MM.1S (cell line): ENCODE results near the gene PLAGL1.

Experiments used
- EZH2phosphoT487 ChIP-seq: fragments of 300-600 bp; sonication (generic); IDR thresholded peaks from 2 replicates; pipeline ENCODE4 v1.6.1; 2018; ENCODE audit warnings: antibody characterized with exemption, low read length
- TF ChIP-seq, protein P1 (sequence below): fragments of 300-600 bp; sonication (generic); IDR thresholded peaks from 2 replicates; pipeline ENCODE4 v1.5.1; 2016; ENCODE audit warnings: antibody characterized with exemption, low read length, mixed read lengths

DNA sequence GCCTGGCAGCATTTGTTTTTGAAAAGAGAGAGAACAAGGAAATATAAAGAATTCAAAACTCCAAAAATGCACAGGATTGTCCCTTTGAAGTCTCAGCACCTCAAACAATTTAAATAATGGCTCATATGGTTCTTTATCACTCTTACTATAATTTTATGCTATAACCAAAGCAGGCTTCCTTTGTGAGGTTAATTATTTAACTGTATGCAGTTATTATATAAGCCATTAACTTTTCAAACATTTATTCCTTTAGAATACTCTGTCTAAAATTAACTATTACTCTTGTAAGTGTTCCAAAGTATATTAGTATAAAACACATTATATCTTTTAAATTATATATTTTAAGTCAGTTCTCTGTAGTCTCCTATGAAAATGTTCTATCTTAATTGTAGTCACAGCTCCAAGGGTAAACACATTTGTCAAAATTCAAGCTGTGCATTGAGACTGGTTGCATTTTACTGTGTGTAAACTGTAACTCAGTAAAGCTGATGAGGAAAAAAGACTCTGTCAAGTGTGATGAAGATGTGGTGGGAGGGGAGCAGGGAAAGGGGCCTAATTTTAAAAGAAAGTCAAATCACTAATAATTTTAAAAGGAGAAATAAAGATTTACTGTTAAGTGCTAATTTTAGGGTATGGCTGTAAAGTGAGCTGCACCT is 20.0 kb upstream of the PLAGL1 start:
- TF ChIP-seq, protein P1, sequence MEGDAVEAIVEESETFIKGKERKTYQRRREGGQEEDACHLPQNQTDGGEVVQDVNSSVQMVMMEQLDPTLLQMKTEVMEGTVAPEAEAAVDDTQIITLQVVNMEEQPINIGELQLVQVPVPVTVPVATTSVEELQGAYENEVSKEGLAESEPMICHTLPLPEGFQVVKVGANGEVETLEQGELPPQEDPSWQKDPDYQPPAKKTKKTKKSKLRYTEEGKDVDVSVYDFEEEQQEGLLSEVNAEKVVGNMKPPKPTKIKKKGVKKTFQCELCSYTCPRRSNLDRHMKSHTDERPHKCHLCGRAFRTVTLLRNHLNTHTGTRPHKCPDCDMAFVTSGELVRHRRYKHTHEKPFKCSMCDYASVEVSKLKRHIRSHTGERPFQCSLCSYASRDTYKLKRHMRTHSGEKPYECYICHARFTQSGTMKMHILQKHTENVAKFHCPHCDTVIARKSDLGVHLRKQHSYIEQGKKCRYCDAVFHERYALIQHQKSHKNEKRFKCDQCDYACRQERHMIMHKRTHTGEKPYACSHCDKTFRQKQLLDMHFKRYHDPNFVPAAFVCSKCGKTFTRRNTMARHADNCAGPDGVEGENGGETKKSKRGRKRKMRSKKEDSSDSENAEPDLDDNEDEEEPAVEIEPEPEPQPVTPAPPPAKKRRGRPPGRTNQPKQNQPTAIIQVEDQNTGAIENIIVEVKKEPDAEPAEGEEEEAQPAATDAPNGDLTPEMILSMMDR = no peak
- TF ChIP-seq EZH2phosphoT487 = no peak
